Heart left ventricle (tissue), 13 donors: Measurements from ENCODE around the gene GAB4.
"Not testable (repeated sequence)": the region's sequence is repeated elsewhere in the genome, so short reads cannot be mapped to it uniquely, and the experiment has no call there.

Experiments used
- POLR2A ChIP-seq, 2 donors: fragments of 450-650 bp; IDR thresholded peaks; one replicate each; pipeline ENCODE4 v1.6.1; 2017; ENCODE audit warnings: antibody characterized with exemption in 2 of 2, mild to moderate bottlenecking in 2 of 2, moderate library complexity in 2 of 2
- TF ChIP-seq, protein P1 (sequence below), 12 donors: fragments of 200-600 bp; sonication (generic) in 4 of 12; IDR thresholded peaks; one replicate each; pipeline versions ENCODE4 v1.5.0 to v1.8.0; 2018 to 2022; ENCODE audit warnings: antibody characterized with exemption in 12 of 12, mild to moderate bottlenecking in 5 of 12
- donor health status: ischemic (EF 13 %, LVEDD 7.1; RV severe dilation, severe dysfunction).
- donor health status: DM: no; HTN: yes; CAD: no.
- donor health status: DM: no; HTN: no; CAD: no.
- donor health status: ischemic (EF 25% LVEDD 6.9; RV normal size, moderate dysfunction).
- donor health status: ischemic (EF 25% LVEDD 5.7; RV mildly dilated, moderate dysfunction).
- donor health status: ischemic (EF 35%, LVEDD 5.7; RV mildly dilated, moderate dysfunction).
- donor health status: nonischemic (EF 11% LVEDD 7.7; RV severe dilation, severe dysfunction).
- donor health status: DM: yes; HTN: yes; CAD: no.
- donor health status: PGD.
- donor health status: ischemic (EF 29% LVEDD 5.4; RV normal size, mild dysfunction).
- donor health status: nonischemic (EF 23%, LVEDD 6.1; RV moderate dilation, normal function).

DNA sequence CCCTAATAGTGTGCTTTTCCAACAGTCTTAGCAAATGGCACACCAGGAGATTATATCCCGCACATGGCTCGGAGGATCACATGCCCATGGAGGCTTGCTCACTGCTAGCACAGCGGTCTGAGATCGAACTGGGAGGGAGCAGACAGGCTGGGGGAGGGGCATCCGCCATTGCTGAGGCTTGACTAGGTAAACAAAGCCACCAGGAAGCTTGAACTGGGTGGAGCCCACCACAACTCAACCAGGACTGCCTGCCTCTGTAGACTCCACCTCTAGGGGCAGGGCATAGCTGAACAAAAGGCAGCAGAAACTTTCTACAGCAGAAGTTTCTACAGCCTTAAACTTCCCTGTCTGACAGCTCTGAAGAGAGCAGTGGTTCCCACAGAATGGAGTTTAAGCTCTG lies 16.4 kb upstream of the GAB4 start:
- TF ChIP-seq, protein P1, sequence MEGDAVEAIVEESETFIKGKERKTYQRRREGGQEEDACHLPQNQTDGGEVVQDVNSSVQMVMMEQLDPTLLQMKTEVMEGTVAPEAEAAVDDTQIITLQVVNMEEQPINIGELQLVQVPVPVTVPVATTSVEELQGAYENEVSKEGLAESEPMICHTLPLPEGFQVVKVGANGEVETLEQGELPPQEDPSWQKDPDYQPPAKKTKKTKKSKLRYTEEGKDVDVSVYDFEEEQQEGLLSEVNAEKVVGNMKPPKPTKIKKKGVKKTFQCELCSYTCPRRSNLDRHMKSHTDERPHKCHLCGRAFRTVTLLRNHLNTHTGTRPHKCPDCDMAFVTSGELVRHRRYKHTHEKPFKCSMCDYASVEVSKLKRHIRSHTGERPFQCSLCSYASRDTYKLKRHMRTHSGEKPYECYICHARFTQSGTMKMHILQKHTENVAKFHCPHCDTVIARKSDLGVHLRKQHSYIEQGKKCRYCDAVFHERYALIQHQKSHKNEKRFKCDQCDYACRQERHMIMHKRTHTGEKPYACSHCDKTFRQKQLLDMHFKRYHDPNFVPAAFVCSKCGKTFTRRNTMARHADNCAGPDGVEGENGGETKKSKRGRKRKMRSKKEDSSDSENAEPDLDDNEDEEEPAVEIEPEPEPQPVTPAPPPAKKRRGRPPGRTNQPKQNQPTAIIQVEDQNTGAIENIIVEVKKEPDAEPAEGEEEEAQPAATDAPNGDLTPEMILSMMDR (IDR thresholded peaks at IDR 0.05) = not testable (repeated sequence)
- TF ChIP-seq POLR2A (IDR thresholded peaks at IDR 0.05) = not testable (repeated sequence)
